ENCODE results near the gene COL10A1.

The COL10A1 gene

GRCh38 chr6:116070101-116070500 lies 55.8 kb downstream of the COL10A1 start:
- Histone ChIP-seq H3K4me3 (ENCODE audit: low read depth in 1 of 2, low read length in 2 of 2) (no peak overlapping the region), H3K79me2 (ENCODE audit: insufficient read depth, low read length) (no peaks in the 10 kb centered on the region), H3K4me1 (ENCODE audit: insufficient read depth, low read length) (no peaks in the 10 kb centered on the region), H4K20me1 (ENCODE audit: insufficient read depth, low read length) (no peaks in the 10 kb centered on the region), H3K9ac (ENCODE audit: low read depth, low read length) (no peak overlapping the region), H3K36me3 (ENCODE audit: insufficient read depth, low read length) (no peaks in the 10 kb centered on the region), H3K9me3 (ENCODE audit: insufficient read depth, low read length, severe bottlenecking) (no peaks in the 10 kb centered on the region), H3K27ac (ENCODE audit: low read length) (no peak overlapping the region), H3K27me3 (ENCODE audit: insufficient read depth, low read length, poor library complexity) (peaks cover 2% of the 10 kb centered on the region), H3K4me2 (ENCODE audit: insufficient read depth, low read length) (no peak overlapping the region), H2AFZ (ENCODE audit: low read depth, low read length) (no peak overlapping the region)
- no peak for TF ChIP-seq CTCF (IDR thresholded peaks at IDR 0.05; ENCODE audit: borderline replicate concordance, extremely low read depth, low read length, poor library complexity, severe bottlenecking)
- TF ChIP-seq EZH2 (IDR thresholded peaks at IDR 0.05; ENCODE audit: borderline replicate concordance, low read depth, low read length, severe bottlenecking), result no peak
- no peak for ATAC-seq (ENCODE audit: insufficient read depth, low read depth)
- DNase-seq, result no peak
